ENCODE measurements around the gene NUDT4. TPM values are rescaled to one million over a fixed set of nuclear protein-coding genes. Genes with fewer than 3 reads are reported as not detected.

Gene NUDT4
- total RNA-seq, 1 experiment from 2014 or later = 42.9 TPM

DNA sequence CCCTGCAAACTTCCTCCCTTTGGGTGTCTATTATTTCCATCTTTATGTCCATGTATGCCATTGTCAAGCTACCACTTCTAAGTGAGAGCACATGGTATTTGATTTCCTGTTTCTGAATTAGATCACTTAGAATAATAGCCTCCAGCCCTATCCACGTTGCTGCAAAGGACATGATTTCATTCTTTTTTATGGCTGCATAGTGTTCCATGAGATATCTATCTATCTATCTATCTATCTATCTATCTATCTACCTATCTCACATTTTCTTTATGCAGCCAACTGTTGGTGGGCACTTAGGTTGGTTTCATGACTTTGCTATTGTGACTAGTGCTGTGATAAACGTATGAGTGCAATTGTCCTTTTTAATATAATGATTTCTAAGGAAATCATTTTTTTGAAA is 78.4 kb downstream of the NUDT4 start:
- no peak for DNase-seq (ENCODE audit: low read depth)

Other genes with a start within 250 kb of the NUDT4 start
- gene UBE2N, start 64.0 kb downstream of the NUDT4 start, total RNA-seq (2014; rRNA removed; shearing (Covaris generic)) = 407 and 539 TPM in 2 replicates
- gene MRPL42, start 89.6 kb downstream of the NUDT4 start, total RNA-seq (2014; rRNA removed; shearing (Covaris generic)) = 127 and 135 TPM in 2 replicates
- gene SOCS2, start 194.8 kb downstream of the NUDT4 start, total RNA-seq (2014; rRNA removed; shearing (Covaris generic)) = 14.9 and 15.6 TPM in 2 replicates

All from HT1080 (cell line).